Keratinocyte (primary cell): ENCODE measurements around the gene NBEAL2. TPM values are rescaled to one million over a fixed set of nuclear protein-coding genes. Genes with fewer than 3 reads are reported as not detected.

ENCODE experiments used
- DNase-seq: peaks from one replicate; pipeline ENCODE4 v3.0.0-alpha.2; 2011; ENCODE audit warnings: low read depth, missing footprints, low spot score
- FAIRE-seq: peaks from 2 replicates; lab custom pipeline; 2011; peaks lifted over from hg19 to GRCh38; lab: Jason Lieb, UNC
- H2AFZ ChIP-seq: 2 replicates; pipeline ENCODE4 v1.6.0; 2012; ENCODE audit warnings: low read length, control low read depth, inconsistent platforms; ENCODE audit not compliant: control insufficient read depth
- H3K27ac ChIP-seq: 2 replicates; pipeline ENCODE4 v1.5.1; 2011; ENCODE audit warnings: low read length; ENCODE audit not compliant: control insufficient read depth, insufficient read depth
- H3K27me3 ChIP-seq: 3 replicates; pipeline ENCODE4 v1.6.0; 2011; ENCODE audit warnings: low read length; ENCODE audit not compliant: control insufficient read depth, insufficient read depth; ENCODE audit errors: extremely low read depth
- H3K36me3 ChIP-seq, 2 experiments: 2 replicates in 1 of 2; 3 replicates in 1 of 2; pipeline ENCODE4 v1.5.1; 2011; ENCODE audit warnings: low read length in 2 of 2, mild to moderate bottlenecking in 1 of 2; ENCODE audit not compliant: control insufficient read depth in 2 of 2, insufficient read depth in 2 of 2; ENCODE audit errors: extremely low read depth in 1 of 2
- H3K4me1 ChIP-seq: 3 replicates; pipeline ENCODE4 v1.5.1; 2011; ENCODE audit warnings: low read length; ENCODE audit not compliant: control insufficient read depth, insufficient read depth; ENCODE audit errors: extremely low read depth
- H3K4me2 ChIP-seq: 3 replicates; pipeline ENCODE4 v1.6.0; 2011; ENCODE audit warnings: low read depth, low read length; ENCODE audit not compliant: control insufficient read depth, insufficient read depth; ENCODE audit errors: extremely low read depth
- H3K4me3 ChIP-seq, 3 experiments: fragments of 200-600 bp in 1 of 3; sonication (generic) in 1 of 3; 2 replicates in 2 of 3; 3 replicates in 1 of 3; pipeline ENCODE4 v1.5.1; 2011 to 2016; ENCODE audit warnings: low read length in 3 of 3, mild to moderate bottlenecking in 3 of 3, control low read depth in 2 of 3, inconsistent platforms in 1 of 3, low read depth in 1 of 3, mixed read lengths in 1 of 3, mixed run types in 1 of 3, moderate library complexity in 1 of 3; ENCODE audit not compliant: control insufficient read depth in 2 of 3, insufficient read depth in 2 of 3; ENCODE audit errors: extremely low read depth in 1 of 3
- H3K79me2 ChIP-seq: 2 replicates; pipeline ENCODE4 v1.6.0; 2012; ENCODE audit warnings: low read length; ENCODE audit not compliant: control insufficient read depth, insufficient read depth
- H3K9ac ChIP-seq: 3 replicates; pipeline ENCODE4 v1.6.0; 2011; ENCODE audit warnings: low read length; ENCODE audit not compliant: control insufficient read depth, insufficient read depth; ENCODE audit errors: extremely low read depth
- H3K9me1 ChIP-seq: 3 replicates; pipeline ENCODE4 v1.6.0; 2011; ENCODE audit warnings: low read length; ENCODE audit not compliant: control insufficient read depth, insufficient read depth; ENCODE audit errors: extremely low read depth
- H3K9me3 ChIP-seq: 2 replicates; pipeline ENCODE4 v1.5.1; 2012; ENCODE audit warnings: low read depth, low read length; ENCODE audit not compliant: control insufficient read depth
- H4K20me1 ChIP-seq: 3 replicates; pipeline ENCODE4 v1.6.0; 2011; ENCODE audit warnings: low read length; ENCODE audit not compliant: control insufficient read depth, insufficient read depth; ENCODE audit errors: extremely low read depth
- CTCF ChIP-seq, 3 experiments: IDR thresholded peaks in 1 of 3; conservative IDR thresholded peaks in 1 of 3; optimal IDR thresholded peaks in 1 of 3; 2 replicates in 2 of 3; 3 replicates in 1 of 3; pipeline versions ENCODE3 to v1.5.1; 2011; ENCODE audit warnings: low read length in 3 of 3, mild to moderate bottlenecking in 3 of 3, moderate library complexity in 2 of 3, control low read depth in 1 of 3, inconsistent platforms in 1 of 3; ENCODE audit not compliant: insufficient read depth in 2 of 3; ENCODE audit errors: extremely low read depth in 1 of 3
- EZH2 ChIP-seq: IDR thresholded peaks from one replicate; pipeline ENCODE4 v1.6.1; 2012; ENCODE audit warnings: inconsistent platforms, mild to moderate bottlenecking, low read length, moderate library complexity
- dilution Hi-C: fragments of 300-500 bp; cut with MboI; formaldehyde crosslinking; loops from one replicate; pipeline ENCODE4 v1.7.0; 2020; ENCODE audit warnings: low sequenced_read_pairs; ENCODE audit not compliant: extremely low pct_ligation_motif_present
- polyA plus RNA-seq, 5 experiments: library from polyadenylated mRNA; depleted of rRNA in 3 of 5; stranded (reverse) in 3 of 5; stranded (forward) in 1 of 5; unstranded in 1 of 5; fragments of >200 nt; gene quantifications; 1 replicate in 1 of 5; 2 replicates in 3 of 5; 3 replicates in 1 of 5; pipeline versions ENCODE4 v1.2.1 to v1.2.3, GENCODE V29; 2011 to 2012; ENCODE audit warnings: missing spikeins in 2 of 5, low read depth in 1 of 5, low replicate concordance in 1 of 5

NBEAL2 gene
- polyA plus RNA-seq, 1 donor (not counting 4 experiments of a cell fraction or from before 2014, with no cell fraction given), result 22.8 TPM

DNA sequence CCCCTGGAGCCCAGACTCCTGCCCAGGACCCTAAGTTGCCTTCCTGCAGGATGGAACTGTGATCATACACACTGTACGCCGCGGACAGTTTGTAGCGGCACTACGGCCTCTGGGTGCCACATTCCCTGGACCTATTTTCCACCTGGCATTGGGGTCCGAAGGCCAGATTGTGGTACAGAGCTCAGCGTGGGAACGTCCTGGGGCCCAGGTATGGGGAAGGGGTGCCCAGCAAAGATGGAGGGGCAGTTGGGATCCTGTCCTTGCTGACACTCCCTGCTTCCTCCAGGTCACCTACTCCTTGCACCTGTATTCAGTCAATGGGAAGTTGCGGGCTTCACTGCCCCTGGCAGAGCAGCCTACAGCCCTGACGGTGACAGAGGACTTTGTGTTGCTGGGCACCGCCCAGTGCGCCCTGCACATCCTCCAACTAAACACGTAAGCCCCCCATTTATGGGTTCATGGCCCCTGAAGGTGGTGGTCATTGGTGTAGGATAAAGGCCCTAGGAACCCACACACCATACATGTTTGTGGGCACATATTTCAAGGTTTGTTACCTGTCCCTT lies 28.8 kb downstream of the NBEAL2 start:
- FAIRE-seq (no peak), DNase-seq (no peak)
- Histone ChIP-seq H3K4me2 (no peak overlapping the region), H4K20me1 (no peaks in the 10 kb centered on the region), H3K36me3 (peaks cover 14 to 41% of the 10 kb centered on the region in 2 experiments), H3K4me1 (peaks cover 4% of the 10 kb centered on the region), H3K9me1 (peaks cover 3% of the 10 kb centered on the region), H3K27me3 (no peaks in the 10 kb centered on the region), H3K9ac (no peak overlapping the region), H2AFZ (no peak overlapping the region), H3K27ac (no peak overlapping the region), H3K4me3 (no peak overlapping the region), H3K79me2 (no peaks in the 10 kb centered on the region), H3K9me3 (no peaks in the 10 kb centered on the region)
- dilution Hi-C loops, result no loop called here
- no peak for TF ChIP-seq EZH2
- TF ChIP-seq CTCF (optimal IDR thresholded peaks at IDR 0.05 in 1 of 3, IDR thresholded peaks at IDR 0.05 in 1 of 3, conservative IDR thresholded peaks at IDR 0.05 in 1 of 3; ENCODE audit: extremely low read depth in 1 of 3, insufficient read depth in 2 of 3, low read length in 3 of 3), result no peak

DNA sequence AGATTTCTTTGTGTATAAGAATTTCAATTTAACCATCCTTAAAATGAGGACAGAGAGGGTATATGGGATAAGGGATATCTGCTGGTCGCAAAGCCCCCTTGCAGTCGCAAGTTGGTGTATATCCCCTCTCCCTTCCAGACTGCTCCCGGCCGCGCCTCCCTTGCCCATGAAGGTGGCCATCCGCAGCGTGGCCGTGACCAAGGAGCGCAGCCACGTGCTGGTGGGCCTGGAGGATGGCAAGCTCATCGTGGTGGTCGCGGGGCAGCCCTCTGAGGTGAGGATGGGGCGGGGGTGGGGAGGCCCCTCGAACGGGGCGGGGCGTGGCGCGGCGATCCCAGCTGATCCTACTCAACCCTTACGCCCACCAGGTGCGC lies 29.4 kb downstream of the NBEAL2 start:
- dilution Hi-C loops, result no loop called here
- Histone ChIP-seq H3K4me1 (peaks cover 4% of the 10 kb centered on the region), H3K9ac (no peak overlapping the region), H3K36me3 (peaks cover 12 to 39% of the 10 kb centered on the region in 2 experiments), H3K9me1 (peaks cover 3% of the 10 kb centered on the region), H2AFZ (no peak overlapping the region), H3K79me2 (no peaks in the 10 kb centered on the region), H3K4me3 (no peak overlapping the region), H4K20me1 (no peaks in the 10 kb centered on the region), H3K27ac (no peak overlapping the region), H3K4me2 (peak overlapping the region; percentile 48), H3K27me3 (no peaks in the 10 kb centered on the region), H3K9me3 (no peaks in the 10 kb centered on the region)
- no peak for FAIRE-seq
- TF ChIP-seq CTCF (optimal IDR thresholded peaks at IDR 0.05 in 1 of 3, IDR thresholded peaks at IDR 0.05 in 1 of 3, conservative IDR thresholded peaks at IDR 0.05 in 1 of 3; ENCODE audit: extremely low read depth in 1 of 3, insufficient read depth in 2 of 3, low read length in 3 of 3), result no peak
- TF ChIP-seq EZH2, result no peak
- no peak for DNase-seq
